GM12891 (cell line): ENCODE data around the gene FITM2. TPM values are rescaled to one million over a fixed set of nuclear protein-coding genes. Genes with fewer than 3 reads are reported as not detected.
A peak's percentile ranks its signal among the peaks of the same experiment; 100 is the strongest.

Source experiments
- DNase-seq: peaks from one replicate; pipeline ENCODE4 v3.0.0; 2011; ENCODE audit warnings: low spot score; ENCODE audit not compliant: insufficient read length
- FAIRE-seq: peaks from 2 replicates; lab custom pipeline; 2011; peaks lifted over from hg19 to GRCh38; lab: Jason Lieb, UNC
- PAX5 ChIP-seq: IDR thresholded peaks from 2 replicates; pipeline ENCODE4 v1.6.1; 2011; ENCODE audit warnings: low read length, moderate library complexity, mild to moderate bottlenecking; ENCODE audit not compliant: insufficient read depth, severe bottlenecking
- POLR2A ChIP-seq: IDR thresholded peaks from 2 replicates; pipeline ENCODE4 v1.6.1; 2011; ENCODE audit warnings: low read depth, low read length, control low read depth
- POLR2AphosphoS5 ChIP-seq: IDR thresholded peaks from 2 replicates; pipeline ENCODE4 v1.6.1; 2011; ENCODE audit warnings: low read depth, low read length, control low read depth
- POU2F2 ChIP-seq: IDR thresholded peaks from 2 replicates; pipeline ENCODE4 v1.6.1; 2011; ENCODE audit warnings: low read depth, mild to moderate bottlenecking, control low read depth, low read length, moderate library complexity
- SPI1 ChIP-seq: IDR thresholded peaks from 2 replicates; pipeline ENCODE4 v1.6.1; 2011; ENCODE audit warnings: low read depth, low read length, control low read depth
- TAF1 ChIP-seq: IDR thresholded peaks from 2 replicates; pipeline ENCODE4 v1.6.1; 2011; ENCODE audit warnings: low read depth, low read length, control low read depth
- polyA plus RNA-seq: library from polyadenylated mRNA; unstranded; fragments of >200 nt; gene quantifications from one replicate; pipeline ENCODE4 v1.2.1, GENCODE V29; 2012; ENCODE audit warnings: low read depth, missing spikeins, inconsistent platforms; ENCODE audit not compliant: missing spikeins

FITM2 gene
- polyA plus RNA-seq, result 0.62 TPM

GRCh38 chr20:44310664-44311639, at the start of gene FITM2:
Gene FITM2, minus strand, starts transcription at chr20:44311202. Its CDS starts 54 bp downstream, at chr20:44311148.
- DNase-seq (peak; percentile 99), FAIRE-seq (peak; percentile 95)
- peak; percentile 87 for TF ChIP-seq PAX5
- no peak for TF ChIP-seq SPI1

GRCh38 chr20:44360221-44360620, 49.2 kb upstream of the FITM2 start:
- DNase-seq, result no peak
- FAIRE-seq, result no peak

GRCh38 chr20:44358776-44359175, 47.8 kb upstream of the FITM2 start:
- no peak for FAIRE-seq
- TF ChIP-seq TAF1 (no peak), PAX5 (no peak), POLR2A (no peak), POLR2AphosphoS5 (no peak), SPI1 (no peak), POU2F2 (no peak)

More at GRCh38 chr20:44360221-44360620, 49.2 kb upstream of the FITM2 start:
- no peak for TF ChIP-seq POLR2AphosphoS5
- no peak for TF ChIP-seq SPI1
- no peak for TF ChIP-seq TAF1
- TF ChIP-seq POU2F2, result no peak
- no peak for TF ChIP-seq PAX5
- no peak for TF ChIP-seq POLR2A

GRCh38 chr20:44357555-44358125, 46.6 kb upstream of the FITM2 start:
- no peak for FAIRE-seq

More at GRCh38 chr20:44358776-44359175, 47.8 kb upstream of the FITM2 start:
- DNase-seq, result no peak

GRCh38 chr20:44357020-44357419, 46.0 kb upstream of the FITM2 start:
- no peak for FAIRE-seq
- no peak for DNase-seq
- TF ChIP-seq PAX5 (no peak), TAF1 (no peak), SPI1 (no peak), POLR2A (no peak), POLR2AphosphoS5 (no peak), POU2F2 (no peak)

More at GRCh38 chr20:44357555-44358125, 46.6 kb upstream of the FITM2 start:
- DNase-seq, result no peak
- no peak for TF ChIP-seq POLR2A
- TF ChIP-seq PAX5, result no peak
- TF ChIP-seq TAF1, result no peak
- TF ChIP-seq SPI1, result no peak
- TF ChIP-seq POLR2AphosphoS5, result no peak
- TF ChIP-seq POU2F2, result no peak

GRCh38 chr20:44356353-44356723, 45.3 kb upstream of the FITM2 start:
- FAIRE-seq, result no peak

GRCh38 chr20:44355498-44356352, 44.7 kb upstream of the FITM2 start, which contains the start of gene HNF4A:
Gene HNF4A, plus strand, starts transcription at chr20:44355699. Its CDS starts 106 bp downstream, at chr20:44355805.
- DNase-seq (no peak), FAIRE-seq (no peak)
- TF ChIP-seq TAF1, result no peak
- TF ChIP-seq POLR2A, result no peak
- no peak for TF ChIP-seq PAX5
- no peak for TF ChIP-seq SPI1
- TF ChIP-seq POU2F2, result no peak
- TF ChIP-seq POLR2AphosphoS5, result no peak

More at GRCh38 chr20:44356353-44356723, 45.3 kb upstream of the FITM2 start:
- no peak for DNase-seq
- no peak for TF ChIP-seq TAF1
- no peak for TF ChIP-seq SPI1
- TF ChIP-seq POLR2AphosphoS5, result no peak
- TF ChIP-seq PAX5, result no peak
- no peak for TF ChIP-seq POLR2A
- TF ChIP-seq POU2F2, result no peak

- no peak for DNase-seq
- no peak for TF ChIP-seq TAF1
- no peak for TF ChIP-seq POLR2A
- FAIRE-seq, result no peak
These were observed 44.0 kb upstream of the FITM2 start for GRCh38 chr20:44354979-44355497.
